ENCODE results near the gene SNTG2.

DNA sequence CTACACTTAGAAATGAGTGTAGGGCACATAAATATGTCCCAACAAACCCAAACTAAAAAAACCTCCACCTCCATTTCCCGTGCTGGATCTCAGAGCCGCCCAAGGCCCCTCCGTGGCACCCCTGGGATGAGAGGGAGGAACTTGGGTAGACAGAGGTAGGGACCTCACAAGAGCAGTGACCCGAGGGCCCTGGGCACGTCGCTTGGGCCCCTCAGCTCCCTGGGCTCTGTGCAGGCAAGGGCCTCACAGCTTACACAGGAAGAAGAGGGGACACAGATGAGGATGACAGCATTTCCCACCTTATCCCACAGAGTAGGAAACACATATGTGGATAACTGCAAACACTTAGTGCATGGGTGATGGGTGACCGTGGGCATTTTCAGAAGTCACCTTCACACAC, 368.7 kb downstream of the SNTG2 start:
- TF ChIP-seq, protein P1, sequence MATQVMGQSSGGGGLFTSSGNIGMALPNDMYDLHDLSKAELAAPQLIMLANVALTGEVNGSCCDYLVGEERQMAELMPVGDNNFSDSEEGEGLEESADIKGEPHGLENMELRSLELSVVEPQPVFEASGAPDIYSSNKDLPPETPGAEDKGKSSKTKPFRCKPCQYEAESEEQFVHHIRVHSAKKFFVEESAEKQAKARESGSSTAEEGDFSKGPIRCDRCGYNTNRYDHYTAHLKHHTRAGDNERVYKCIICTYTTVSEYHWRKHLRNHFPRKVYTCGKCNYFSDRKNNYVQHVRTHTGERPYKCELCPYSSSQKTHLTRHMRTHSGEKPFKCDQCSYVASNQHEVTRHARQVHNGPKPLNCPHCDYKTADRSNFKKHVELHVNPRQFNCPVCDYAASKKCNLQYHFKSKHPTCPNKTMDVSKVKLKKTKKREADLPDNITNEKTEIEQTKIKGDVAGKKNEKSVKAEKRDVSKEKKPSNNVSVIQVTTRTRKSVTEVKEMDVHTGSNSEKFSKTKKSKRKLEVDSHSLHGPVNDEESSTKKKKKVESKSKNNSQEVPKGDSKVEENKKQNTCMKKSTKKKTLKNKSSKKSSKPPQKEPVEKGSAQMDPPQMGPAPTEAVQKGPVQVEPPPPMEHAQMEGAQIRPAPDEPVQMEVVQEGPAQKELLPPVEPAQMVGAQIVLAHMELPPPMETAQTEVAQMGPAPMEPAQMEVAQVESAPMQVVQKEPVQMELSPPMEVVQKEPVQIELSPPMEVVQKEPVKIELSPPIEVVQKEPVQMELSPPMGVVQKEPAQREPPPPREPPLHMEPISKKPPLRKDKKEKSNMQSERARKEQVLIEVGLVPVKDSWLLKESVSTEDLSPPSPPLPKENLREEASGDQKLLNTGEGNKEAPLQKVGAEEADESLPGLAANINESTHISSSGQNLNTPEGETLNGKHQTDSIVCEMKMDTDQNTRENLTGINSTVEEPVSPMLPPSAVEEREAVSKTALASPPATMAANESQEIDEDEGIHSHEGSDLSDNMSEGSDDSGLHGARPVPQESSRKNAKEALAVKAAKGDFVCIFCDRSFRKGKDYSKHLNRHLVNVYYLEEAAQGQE (IDR thresholded peaks at IDR 0.05; ENCODE audit: insufficient read depth in 1 of 2, low read depth in 2 of 2, low read length in 2 of 2), result no peak
- TF ChIP-seq POLR2AphosphoS5 (IDR thresholded peaks at IDR 0.05; ENCODE audit: low read depth, low read length) (no peak), SIN3A (IDR thresholded peaks at IDR 0.05; ENCODE audit: borderline replicate concordance, insufficient read depth, low read length) (no peak), TAF1 (IDR thresholded peaks at IDR 0.05; ENCODE audit: borderline replicate concordance, insufficient read depth, low read length) (no peak)
